ENCODE measurements around the gene UCK2.

DNA sequence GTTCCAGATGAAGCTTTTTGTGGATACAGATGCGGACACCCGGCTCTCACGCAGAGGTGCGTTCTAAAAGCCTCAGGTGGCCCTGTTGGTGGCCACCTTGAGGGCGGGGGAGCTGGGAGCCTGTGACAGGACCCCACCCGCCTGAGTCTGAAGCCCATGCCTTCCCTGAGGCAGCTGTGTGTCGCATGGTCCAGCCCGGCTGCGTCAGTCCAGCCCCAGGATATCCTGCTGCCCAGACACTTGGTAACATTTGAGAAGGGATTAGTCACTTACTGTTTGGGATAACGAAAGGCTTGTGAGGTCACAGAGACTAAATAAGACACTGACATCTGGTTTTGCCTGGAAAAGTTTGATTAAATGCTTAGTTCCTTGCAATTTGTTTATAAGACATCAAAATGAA is 68.9 kb downstream of the UCK2 start:
- TF ChIP-seq EZH2 (IDR thresholded peaks at IDR 0.05; ENCODE audit: low read depth, unreplicated experiment) (no peak), EZH2phosphoT487 (IDR thresholded peaks at IDR 0.05; ENCODE audit: unreplicated experiment) (no peak)
- TF ChIP-seq, protein P1, sequence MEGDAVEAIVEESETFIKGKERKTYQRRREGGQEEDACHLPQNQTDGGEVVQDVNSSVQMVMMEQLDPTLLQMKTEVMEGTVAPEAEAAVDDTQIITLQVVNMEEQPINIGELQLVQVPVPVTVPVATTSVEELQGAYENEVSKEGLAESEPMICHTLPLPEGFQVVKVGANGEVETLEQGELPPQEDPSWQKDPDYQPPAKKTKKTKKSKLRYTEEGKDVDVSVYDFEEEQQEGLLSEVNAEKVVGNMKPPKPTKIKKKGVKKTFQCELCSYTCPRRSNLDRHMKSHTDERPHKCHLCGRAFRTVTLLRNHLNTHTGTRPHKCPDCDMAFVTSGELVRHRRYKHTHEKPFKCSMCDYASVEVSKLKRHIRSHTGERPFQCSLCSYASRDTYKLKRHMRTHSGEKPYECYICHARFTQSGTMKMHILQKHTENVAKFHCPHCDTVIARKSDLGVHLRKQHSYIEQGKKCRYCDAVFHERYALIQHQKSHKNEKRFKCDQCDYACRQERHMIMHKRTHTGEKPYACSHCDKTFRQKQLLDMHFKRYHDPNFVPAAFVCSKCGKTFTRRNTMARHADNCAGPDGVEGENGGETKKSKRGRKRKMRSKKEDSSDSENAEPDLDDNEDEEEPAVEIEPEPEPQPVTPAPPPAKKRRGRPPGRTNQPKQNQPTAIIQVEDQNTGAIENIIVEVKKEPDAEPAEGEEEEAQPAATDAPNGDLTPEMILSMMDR (conservative IDR thresholded peaks at IDR 0.05; ENCODE audit: low read depth in 2 of 2), result no peak
- TF ChIP-seq, protein P2, sequence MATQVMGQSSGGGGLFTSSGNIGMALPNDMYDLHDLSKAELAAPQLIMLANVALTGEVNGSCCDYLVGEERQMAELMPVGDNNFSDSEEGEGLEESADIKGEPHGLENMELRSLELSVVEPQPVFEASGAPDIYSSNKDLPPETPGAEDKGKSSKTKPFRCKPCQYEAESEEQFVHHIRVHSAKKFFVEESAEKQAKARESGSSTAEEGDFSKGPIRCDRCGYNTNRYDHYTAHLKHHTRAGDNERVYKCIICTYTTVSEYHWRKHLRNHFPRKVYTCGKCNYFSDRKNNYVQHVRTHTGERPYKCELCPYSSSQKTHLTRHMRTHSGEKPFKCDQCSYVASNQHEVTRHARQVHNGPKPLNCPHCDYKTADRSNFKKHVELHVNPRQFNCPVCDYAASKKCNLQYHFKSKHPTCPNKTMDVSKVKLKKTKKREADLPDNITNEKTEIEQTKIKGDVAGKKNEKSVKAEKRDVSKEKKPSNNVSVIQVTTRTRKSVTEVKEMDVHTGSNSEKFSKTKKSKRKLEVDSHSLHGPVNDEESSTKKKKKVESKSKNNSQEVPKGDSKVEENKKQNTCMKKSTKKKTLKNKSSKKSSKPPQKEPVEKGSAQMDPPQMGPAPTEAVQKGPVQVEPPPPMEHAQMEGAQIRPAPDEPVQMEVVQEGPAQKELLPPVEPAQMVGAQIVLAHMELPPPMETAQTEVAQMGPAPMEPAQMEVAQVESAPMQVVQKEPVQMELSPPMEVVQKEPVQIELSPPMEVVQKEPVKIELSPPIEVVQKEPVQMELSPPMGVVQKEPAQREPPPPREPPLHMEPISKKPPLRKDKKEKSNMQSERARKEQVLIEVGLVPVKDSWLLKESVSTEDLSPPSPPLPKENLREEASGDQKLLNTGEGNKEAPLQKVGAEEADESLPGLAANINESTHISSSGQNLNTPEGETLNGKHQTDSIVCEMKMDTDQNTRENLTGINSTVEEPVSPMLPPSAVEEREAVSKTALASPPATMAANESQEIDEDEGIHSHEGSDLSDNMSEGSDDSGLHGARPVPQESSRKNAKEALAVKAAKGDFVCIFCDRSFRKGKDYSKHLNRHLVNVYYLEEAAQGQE (IDR thresholded peaks at IDR 0.05; ENCODE audit: unreplicated experiment), result no peak
